ENCODE data around the gene TLR5. TPM values are rescaled to one million over a fixed set of nuclear protein-coding genes. Genes with fewer than 3 reads are reported as not detected.
A peak's percentile ranks its signal among the peaks of the same experiment; 100 is the strongest.

TLR5 gene
- total and polyA plus RNA-seq, 7 donors, result 0.20 to 3.1 (median 0.80) TPM

- Histone ChIP-seq H3K4me1 (no peaks in the 10 kb centered on the region), H3K36me3 (ENCODE audit: insufficient read depth in 1 of 2, low read depth in 1 of 2) (no peaks in the 10 kb centered on the region), H3K4me3 (no peak overlapping the region), H3K27ac (no peak overlapping the region), H3K9me3 (no peaks in the 10 kb centered on the region), H3K27me3 (ENCODE audit: insufficient read depth in 3 of 3, low read length in 2 of 3) (no peaks in the 10 kb centered on the region)
- no peak for DNase-seq
- no peak for ATAC-seq
- TF ChIP-seq CTCF (IDR thresholded peaks at IDR 0.05), result no peak
- intact Hi-C loops (cut with DNase I), result loop anchor here in 1 of 2 donors (10.0 kb wide), 1 partner anchor 331 kb away; no protein-coding TSS in a partner anchor
- 48 to 77% (median 74%) methylated on average over 2 of the region's 2 CpGs for WGBS, 3 donors
These were observed 17.3 kb downstream of the TLR5 start for GRCh38 chr1:223125766-223126165.

- ATAC-seq (no peak), DNase-seq (no peak)
- H3K4me1 ChIP-seq, result no peaks in the 10 kb centered on the region
- 36 to 59% (median 42%) methylated on average over 6 of the region's 6 CpGs for WGBS, 3 donors
- intact Hi-C loops (cut with DNase I), result loop anchor here (2.0 to 10.0 kb wide), 2 partner anchors 328 to 332 kb away; no protein-coding TSS in a partner anchor
- TF ChIP-seq CTCF (IDR thresholded peaks at IDR 0.05), result no peak
- no peak overlapping the region for H3K27ac ChIP-seq
- H3K27me3 ChIP-seq (ENCODE audit: insufficient read depth in 3 of 3, low read length in 2 of 3), result no peaks in the 10 kb centered on the region
- H3K36me3 ChIP-seq (ENCODE audit: insufficient read depth in 1 of 2, low read depth in 1 of 2), result no peaks in the 10 kb centered on the region
- H3K4me3 ChIP-seq, result no peak overlapping the region
- no peaks in the 10 kb centered on the region for H3K9me3 ChIP-seq
These were observed 19.9 kb downstream of the TLR5 start for GRCh38 chr1:223123011-223123610.

- WGBS, 3 donors, result 95 to 98% (median 95%) methylated on average over 1 of the region's 1 CpG
- Histone ChIP-seq H3K4me1 (no peaks in the 10 kb centered on the region), H3K9me3 (no peaks in the 10 kb centered on the region), H3K4me3 (no peak overlapping the region), H3K36me3 (ENCODE audit: insufficient read depth in 1 of 2, low read depth in 1 of 2) (no peaks in the 10 kb centered on the region), H3K27me3 (ENCODE audit: insufficient read depth in 3 of 3, low read length in 2 of 3) (no peaks in the 10 kb centered on the region), H3K27ac (no peak overlapping the region)
- no peak for ATAC-seq
- no peak for TF ChIP-seq CTCF (IDR thresholded peaks at IDR 0.05)
- intact Hi-C loops (cut with DNase I), result no loop called here
- no peak for DNase-seq
These were observed 24.6 kb downstream of the TLR5 start for GRCh38 chr1:223118418-223118817.

GRCh38 chr1:223116950-223117349 lies 26.1 kb downstream of the TLR5 start:
- DNase-seq (no peak), ATAC-seq (no peak)
- intact Hi-C loops (cut with DNase I), result no loop called here
- H3K9me3 ChIP-seq, result no peaks in the 10 kb centered on the region
- no peak overlapping the region for H3K4me3 ChIP-seq
- TF ChIP-seq CTCF (IDR thresholded peaks at IDR 0.05), result no peak
- H3K27me3 ChIP-seq (ENCODE audit: insufficient read depth in 3 of 3, low read length in 2 of 3), result no peaks in the 10 kb centered on the region
- 92 to 95% (median 94%) methylated on average over 21 to 29 of the region's 29 CpGs for WGBS, 3 donors
- no peak overlapping the region for H3K27ac ChIP-seq
- H3K36me3 ChIP-seq (ENCODE audit: insufficient read depth in 1 of 2, low read depth in 1 of 2), result no peaks in the 10 kb centered on the region
- no peaks in the 10 kb centered on the region for H3K4me1 ChIP-seq

GRCh38 chr1:223114871-223115270 lies 28.2 kb downstream of the TLR5 start:
- WGBS, 3 donors, result 60 to 78% (median 77%) methylated on average over 2 of the region's 2 CpGs
- no peak for TF ChIP-seq CTCF (IDR thresholded peaks at IDR 0.05)
- H3K27ac ChIP-seq, result peak overlapping the region; percentile 16
- ATAC-seq (no peak), DNase-seq (no peak)
- H3K27me3 ChIP-seq (ENCODE audit: insufficient read depth in 3 of 3, low read length in 2 of 3), result no peaks in the 10 kb centered on the region
- intact Hi-C loops (cut with DNase I), result no loop called here
- no peaks in the 10 kb centered on the region for H3K9me3 ChIP-seq
- H3K36me3 ChIP-seq (ENCODE audit: insufficient read depth in 1 of 2, low read depth in 1 of 2), result no peaks in the 10 kb centered on the region
- H3K4me3 ChIP-seq, result no peak overlapping the region
- no peaks in the 10 kb centered on the region for H3K4me1 ChIP-seq

Measured in psoas muscle (tissue), 8 donors.